GM18499 (cell line): ENCODE results near the gene ROR2.

ENCODE experiments used
- ATAC-seq: cut with Tn5 transposase; IDR thresholded peaks from one replicate; pipeline ENCODE4 v1.9.1; 2021; ENCODE audit warnings: moderate number of reproducible peaks; ENCODE audit not compliant: insufficient read depth, unreplicated experiment

ROR2 gene

DNA sequence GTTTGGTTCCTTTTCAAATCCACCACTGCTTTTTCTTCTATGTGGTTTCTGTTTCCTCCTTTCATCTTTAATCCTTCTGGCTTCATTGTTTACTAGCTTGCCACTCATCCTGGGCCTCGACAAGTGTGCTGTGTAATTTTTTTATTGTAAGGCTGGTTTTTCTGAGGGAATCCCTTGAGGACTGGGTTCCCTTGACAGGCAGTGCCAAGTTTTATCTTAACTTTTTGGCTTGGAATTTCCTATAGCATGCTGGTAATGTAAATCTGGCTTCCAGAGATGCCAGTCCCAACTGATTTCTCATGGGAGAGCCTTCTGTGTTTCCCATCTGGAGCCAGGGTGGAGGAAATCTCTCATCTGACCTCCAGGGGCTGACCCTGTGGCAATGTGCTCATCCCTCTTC is 184.7 kb downstream of the ROR2 start:
- ATAC-seq, result no peak

DNA sequence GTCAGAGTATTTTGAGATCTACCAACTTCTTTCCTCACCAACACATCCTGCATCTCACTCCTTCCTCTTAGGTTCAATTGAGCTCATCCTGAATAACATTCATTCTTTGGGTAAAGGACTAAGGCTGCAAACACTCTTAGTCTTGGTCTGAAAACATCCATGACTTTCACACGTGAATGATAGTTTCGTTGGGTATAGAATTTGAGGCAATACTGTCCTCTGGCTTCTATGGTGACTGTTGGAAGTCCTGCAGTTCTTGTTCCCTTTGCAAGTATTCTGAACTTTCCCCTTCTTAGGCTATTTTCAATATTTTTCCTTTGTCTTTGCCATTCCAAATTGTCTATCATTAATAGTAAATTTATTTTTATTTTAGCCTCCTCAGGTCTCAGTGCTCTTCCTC is 185.4 kb downstream of the ROR2 start:
- no peak for ATAC-seq

DNA sequence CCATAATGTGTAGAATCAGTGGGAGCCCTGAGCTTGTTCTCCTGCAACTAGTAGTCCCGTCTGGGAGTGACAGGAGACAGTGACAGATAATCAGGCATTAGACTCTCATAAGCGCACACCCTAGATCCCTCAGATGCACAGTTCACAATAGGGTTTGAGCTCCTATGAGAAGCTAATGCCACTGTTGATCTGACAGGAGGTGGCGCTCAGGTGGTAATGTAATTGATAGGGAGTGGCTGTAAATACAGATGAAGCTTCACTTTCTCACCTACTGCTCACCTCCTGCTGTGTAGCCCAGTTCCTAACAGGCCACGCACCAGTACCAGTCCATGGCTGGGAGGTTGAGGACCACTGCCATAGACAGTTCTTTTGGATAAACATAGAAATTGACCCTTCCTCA is 188.7 kb downstream of the ROR2 start:
- no peak for ATAC-seq

DNA sequence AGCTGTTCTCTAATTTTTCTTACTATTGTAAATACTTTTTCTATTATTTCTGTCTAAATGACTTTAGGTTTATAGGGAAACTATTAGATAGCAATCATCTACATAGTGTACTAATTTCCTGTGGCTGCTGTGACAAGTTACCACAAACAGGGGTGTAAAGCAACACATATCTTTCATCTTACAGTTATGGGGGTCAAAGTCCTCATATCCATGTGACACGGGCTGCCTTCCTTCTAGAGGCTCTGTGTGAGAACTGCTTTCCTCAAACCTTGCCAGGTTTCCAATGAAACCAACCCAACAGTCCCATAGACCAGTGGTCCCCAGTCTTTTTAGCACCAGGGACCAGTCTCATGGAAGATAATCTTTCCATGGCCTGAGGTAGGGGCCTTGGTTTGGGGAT is 189.1 kb downstream of the ROR2 start:
- no peak for ATAC-seq

DNA sequence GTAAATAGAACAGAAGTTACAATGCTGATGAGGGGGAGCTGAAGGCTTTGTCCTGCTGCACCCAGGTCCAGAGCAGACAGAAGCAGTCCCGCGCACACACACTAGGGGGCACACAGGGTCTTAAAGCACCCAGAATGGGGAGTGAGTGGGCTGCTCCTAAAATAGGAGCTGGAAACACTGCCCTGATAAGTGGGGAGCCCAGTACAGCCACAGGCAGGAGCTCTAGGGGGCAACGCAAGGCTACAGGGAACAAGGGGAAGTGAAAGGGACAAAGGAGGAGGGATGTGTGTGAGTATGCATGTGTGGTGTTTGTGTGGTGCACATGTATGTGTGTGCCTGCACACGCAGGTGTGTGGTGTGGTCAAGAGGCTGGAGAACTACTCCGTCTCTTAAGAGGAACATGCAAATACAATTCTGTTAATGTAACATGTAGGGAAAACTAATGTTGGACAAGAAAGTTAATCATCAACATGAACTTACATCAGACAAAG is 191.5 kb downstream of the ROR2 start:
- no peak for ATAC-seq

DNA sequence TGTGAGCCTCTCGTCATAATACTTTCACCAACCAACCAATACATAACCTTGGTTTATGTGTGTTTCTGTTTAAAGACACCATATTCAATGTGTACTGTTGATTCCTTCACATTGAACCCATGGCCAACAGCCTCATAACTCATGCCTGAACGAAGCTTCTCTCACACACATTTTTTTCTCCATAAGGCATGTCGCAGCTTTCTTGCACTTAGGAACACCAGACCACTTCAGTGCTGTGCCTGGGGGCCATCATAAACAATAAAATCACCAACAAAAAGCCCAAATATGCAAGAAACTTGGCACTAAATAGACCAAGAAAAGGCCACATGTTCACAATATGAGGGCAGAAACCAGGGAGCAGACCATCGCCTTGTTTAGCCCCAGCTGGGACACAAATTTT is 192.2 kb downstream of the ROR2 start:
- no peak for ATAC-seq

DNA sequence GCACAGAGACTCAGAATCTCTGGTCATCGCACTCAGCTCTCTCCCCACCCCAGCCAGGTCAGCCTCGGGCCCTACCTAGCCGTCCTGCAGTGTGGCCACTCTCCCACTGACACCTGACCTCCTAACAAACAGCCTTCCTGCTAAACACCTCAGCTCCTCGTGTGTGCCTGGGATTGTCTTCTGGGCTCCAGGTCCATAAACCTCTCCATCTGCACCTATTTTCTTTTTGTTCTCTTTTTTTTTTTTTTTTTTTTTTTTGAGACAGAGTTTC is 193.6 kb downstream of the ROR2 start:
- no peak for ATAC-seq

DNA sequence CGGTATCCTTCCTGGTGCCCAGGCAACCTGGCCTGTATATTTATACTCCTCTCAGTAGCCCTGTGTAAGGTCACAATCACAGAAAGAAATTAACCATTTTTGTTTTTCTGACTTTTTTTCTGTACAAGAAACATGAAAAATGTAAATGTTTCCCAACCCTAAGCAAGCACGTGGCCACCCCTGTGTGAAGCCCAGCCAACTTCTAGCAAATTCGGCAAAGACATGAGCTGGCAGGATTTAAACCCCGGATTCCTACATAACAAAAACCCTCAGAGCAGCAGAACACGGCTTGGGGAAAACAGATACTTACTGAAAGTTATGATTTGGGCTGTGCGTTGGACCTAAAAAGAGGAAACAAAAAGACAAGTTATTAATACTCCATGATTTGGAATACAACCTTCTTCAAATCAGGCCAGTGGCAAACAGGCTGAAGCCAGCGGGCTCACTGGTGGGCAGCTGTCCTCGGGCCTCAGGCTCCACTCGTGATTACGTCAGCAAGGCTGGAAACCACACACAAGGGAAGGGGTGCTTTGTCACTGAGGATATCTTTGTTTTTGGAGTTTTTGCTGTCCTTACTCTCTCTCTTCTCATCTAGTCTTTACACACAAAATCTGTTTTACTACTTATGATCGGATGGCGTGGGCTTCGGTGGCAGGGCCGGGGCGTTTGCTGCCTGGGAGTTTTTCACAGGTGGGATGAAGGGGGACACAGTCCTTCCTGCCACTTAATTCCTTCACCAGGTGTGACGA is 194.1 kb downstream of the ROR2 start:
- ATAC-seq, result no peak

DNA sequence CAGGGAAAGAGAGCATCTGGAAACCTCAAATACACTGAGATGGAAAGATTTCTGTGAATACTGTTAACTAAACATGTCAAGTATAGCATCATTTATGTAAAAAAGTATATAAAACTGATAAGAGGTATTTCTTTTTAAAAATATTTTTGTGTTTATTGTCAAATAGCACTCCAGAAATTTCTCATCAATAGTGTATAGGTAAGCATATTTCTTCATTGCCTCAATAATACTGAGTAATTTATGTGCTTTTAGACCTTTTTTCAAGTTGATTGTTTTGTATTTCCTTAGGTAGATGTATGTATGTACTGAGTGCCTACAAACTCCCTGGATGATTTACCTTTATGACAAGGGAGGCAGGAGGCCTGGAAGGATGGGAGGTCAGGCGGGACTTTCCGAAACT is 196.3 kb downstream of the ROR2 start:
- no peak for ATAC-seq

DNA sequence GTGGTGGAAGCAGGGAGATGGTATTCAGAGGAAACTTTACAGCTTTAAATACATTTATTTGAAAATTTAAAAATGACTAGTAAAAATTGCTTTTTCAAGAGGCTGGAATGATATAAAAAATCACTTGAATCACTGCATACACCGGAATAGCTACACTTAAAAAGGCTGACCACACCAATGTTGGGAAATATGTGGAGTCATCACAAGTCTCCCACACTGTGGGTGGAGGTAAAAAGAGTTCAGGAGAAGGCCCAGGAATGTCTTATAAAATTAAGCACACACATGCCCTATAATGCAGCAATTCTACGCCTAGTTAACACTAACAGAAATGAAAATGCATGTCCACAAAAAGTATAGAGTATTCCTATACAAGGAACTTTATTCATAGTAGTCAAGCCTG is 198.1 kb downstream of the ROR2 start:
- ATAC-seq, result no peak

DNA sequence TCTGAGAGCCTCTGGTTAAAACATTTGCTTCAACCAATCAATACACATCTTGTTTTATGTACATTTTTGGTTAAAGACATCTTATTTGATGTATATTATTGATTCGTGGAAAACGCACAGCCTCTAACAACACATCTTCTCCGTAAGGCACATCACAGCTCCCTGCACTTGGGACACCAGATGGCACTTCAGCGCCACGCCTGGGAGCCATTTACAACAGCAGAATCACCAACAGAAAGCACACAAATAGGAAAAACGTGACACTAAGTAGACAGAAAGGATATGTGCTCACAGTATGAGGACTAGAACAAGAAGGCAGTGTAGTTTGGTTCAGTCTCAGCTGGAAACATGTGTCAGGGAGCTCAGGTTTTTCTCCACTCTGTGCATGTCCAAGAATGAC is 199.7 kb downstream of the ROR2 start:
- no peak for ATAC-seq

DNA sequence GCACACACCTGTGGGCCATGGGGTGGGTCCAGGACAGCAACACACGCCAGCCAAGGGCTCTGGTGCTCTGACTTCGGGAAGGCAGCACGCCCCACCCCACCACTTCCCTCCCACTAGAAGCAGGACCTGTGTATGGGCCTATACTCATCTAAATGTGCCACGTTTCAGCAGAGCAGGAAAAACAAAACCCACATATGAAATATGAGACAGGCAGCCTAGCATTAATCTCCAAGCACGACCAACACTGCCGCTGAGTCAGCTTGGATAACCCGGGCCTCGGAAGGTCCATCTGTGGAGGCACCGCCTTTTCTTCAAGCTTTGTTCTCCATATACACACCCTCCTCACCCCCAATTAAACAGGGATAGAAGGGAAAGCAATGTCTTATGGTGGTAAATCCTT is 203.1 kb downstream of the ROR2 start:
- ATAC-seq, result no peak

DNA sequence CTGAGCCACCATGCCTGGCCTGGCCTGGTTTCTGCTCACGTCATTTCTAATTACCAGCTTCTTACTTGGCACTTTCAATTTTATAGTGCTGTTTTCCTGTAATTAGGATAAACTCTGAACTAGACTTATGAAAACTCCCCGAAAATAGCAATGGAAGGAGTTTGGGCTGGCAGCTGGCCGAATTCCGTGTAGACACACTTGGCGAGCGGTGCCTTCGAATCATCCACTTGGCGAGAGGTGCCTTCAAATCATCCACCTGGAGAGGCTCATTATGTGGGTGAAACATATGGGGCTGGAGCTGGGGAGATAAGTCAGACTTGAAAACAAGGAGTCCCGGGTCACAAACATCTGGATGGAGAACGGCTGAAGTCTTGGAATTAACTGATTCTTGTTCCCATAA is 203.7 kb downstream of the ROR2 start:
- ATAC-seq, result no peak

DNA sequence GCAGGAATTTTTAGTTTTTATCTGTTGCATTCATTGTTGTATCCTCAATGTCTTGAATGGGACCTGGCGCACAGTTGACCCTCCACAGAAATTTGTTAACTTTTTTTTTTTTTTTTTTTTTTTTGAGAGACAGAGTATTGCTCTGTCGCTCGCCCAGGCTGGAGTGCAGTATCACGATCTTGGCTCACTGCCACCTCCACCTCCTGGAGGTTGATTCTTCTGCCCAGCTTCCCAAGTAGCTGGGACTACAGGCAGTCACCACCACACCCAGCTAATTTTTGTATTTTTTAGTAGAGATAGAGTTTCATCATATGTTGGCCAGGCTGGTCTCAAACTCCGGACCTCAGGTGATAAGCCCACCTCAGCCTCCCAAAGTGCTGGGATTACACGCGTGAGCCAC is 205.9 kb downstream of the ROR2 start:
- ATAC-seq, result no peak

DNA sequence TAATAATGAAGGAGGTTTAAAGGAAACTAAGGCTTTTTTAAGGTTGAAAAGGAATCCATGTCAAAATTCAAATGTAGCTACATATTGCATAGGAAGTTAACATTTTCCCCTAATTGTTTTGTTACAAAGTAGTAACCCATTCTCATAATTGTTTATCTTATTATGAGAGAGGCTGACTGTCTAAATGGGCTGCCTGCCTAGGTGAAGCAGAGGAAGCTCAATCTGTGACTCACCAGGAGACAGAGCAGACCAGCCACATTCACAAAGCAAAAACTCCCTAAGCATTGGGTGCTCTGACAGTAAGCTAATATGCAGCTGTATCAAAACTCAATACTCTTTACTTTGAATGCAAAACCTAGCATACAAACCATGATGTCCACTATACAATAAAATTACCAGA is 208.5 kb downstream of the ROR2 start:
- no peak for ATAC-seq

DNA sequence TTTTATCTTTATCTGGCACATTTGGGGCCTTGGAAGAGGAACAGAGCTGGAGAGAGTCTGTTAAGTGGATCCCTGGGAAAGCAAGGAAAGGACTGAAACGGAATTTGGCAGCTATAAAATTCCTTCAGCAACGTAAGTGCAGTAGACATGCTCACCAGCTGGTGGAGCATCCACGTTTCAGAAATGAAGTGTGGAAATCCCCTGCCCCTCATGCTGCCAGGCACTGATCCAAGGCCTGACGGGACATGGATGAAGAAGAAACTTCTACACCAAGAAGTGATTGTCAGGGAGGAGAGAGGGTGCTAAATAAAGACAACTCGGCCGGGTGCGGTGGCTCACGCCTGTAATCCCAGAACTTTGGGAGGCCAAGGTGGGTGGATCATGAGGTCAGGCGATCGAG is 209.3 kb downstream of the ROR2 start:
- no peak for ATAC-seq

DNA sequence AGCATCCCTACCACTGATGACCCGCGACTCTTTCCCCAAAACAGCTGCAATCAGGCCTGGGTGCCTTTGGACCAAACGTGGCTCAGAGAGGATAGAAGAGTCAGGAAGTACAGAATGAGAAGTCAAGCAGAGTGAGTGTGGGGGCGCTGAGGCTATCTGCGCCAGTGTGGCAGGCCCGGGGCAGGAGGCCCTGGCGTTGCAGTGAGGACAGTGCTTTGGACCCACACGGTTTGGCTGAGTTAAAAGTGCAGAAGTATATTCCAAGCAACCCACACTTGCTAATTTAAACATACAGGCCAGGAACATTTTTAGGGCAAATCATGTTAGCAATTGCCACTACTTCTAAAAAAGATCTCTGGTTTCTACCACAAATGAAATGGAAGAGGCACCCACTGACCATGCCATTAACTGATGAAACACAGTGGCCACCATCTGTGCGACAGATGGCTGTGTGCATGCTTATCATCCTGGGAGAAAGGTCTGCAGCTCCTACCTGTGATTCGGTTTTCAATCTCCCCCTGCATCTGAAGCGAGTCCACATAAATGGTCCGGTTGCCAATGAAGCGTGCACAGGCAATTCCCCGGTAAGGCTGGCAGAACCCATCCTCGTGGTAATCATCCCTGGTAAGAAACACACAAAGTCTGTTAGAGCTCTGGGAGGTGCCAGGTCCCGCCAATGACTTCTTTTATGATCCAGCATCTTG is 213.0 kb downstream of the ROR2 start:
- ATAC-seq, result no peak

DNA sequence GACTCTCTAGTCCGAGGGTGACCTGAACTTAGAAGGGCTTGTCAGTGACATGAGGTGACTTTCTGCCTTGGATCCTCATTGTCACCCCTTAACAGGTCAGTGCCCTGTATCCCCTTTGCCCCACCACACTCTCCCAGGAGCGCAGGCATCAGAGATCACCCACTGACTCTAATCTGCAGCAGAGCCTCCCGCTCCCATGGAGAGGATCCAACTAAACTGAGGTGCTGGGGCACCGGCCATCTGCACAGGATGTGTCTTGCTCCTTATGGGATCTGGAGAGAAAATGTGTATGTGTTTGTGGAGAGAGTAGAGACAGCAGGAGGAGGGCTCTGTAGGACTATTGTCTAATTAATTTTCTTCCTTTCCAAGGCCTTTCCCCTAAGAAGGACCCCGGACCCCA is 213.7 kb downstream of the ROR2 start:
- no peak for ATAC-seq

DNA sequence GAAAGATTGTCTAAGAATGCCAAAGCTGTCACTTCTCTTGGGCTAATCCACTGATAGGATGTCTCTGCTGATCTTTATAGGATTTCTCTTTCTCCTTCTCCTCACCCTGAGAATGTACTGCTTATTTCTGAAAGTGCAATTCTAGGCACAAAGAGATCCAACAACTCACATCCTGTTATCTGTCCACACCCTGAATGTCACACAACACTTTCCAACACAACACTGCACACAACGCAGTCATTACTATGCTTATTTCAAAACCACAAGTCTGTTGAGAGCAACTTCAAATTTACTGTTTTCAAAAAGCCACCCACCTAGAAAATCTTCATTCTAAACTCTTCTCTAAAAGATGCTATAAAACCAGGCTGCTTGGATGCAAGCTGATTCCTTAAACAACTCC is 215.0 kb downstream of the ROR2 start:
- no peak for ATAC-seq

DNA sequence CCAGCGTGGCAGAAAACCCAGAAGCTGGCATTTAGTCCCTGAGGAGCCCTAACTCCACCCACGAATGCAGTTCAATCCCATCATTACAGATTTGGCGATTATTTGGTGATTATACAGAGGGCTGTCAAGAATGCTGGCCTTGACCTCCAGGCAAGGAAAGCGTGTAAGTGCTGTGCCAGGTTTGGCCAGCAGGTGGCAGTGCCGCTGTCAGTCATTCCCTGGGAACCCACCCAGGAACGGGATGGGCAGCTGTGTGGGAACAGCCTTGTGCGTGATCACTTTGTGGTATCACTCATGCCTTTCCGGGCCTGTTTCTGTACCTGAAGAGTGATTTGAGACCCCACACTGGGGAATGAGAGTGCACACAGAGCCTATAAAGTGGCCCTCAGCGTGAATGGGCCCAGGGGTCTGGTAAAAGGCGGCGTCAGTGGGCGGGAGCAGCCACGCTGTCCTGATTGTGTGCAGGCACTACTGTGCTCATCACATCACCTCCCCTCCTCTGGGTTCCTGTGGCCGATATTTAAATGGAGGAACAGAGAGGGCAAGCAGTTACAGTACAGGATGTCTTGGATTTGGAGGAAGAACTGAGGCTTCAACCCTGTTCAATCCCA is 215.6 kb downstream of the ROR2 start:
- ATAC-seq, result no peak

DNA sequence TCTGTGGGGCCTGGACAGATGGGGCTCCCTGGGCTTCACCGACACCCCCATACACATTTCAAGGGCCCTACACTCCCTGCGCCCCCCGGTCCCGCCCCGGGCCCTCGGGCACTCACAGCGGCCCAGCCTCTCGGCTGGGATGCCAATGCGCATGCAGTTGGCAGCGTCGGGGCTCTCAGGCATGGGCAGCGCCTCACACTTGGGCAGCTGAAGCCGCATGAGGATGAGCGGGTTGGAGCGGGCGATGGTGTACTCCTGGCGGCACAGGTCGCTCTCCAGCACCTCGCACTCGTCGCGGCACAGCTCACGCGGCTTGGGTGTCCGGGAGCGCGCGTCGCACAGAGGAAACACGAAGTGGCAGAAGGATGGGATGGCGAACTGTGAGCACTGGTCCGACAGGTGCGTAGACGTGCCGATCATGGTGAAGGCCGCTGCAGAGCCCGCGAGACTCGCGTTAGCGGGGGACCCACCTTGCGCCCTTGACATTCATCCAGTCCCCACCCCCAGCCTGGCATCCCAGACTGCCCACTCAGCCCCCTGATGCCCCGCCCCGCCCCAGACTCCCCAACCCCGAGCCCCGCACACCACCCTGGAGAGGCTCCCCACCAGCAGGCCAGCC is 216.9 kb downstream of the ROR2 start:
- ATAC-seq, result no peak
